ENCODE measurements around the gene SPIRE1.

DNA sequence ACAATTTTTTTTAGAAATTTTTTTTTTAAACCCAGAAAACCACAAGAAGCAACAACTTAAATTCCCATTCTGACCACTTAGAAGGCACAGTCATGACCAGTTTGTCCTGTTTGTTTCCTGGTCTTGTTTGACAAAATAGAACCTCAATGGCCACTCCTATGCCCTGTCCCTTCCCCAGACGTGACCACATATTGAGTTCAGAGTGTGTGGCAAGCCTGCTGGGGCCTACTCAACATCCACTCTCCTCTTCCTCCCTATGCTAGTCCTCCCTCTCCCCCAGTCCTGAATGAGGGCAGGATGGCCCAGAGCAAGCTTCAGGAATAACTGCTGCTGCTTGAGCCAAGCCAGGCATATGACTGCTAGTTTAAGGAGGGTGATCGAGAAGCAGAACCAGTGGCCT lies 160.6 kb downstream of the SPIRE1 start:
- TF ChIP-seq POLR2A (IDR thresholded peaks at IDR 0.05), result no peak
- TF ChIP-seq, protein P1, sequence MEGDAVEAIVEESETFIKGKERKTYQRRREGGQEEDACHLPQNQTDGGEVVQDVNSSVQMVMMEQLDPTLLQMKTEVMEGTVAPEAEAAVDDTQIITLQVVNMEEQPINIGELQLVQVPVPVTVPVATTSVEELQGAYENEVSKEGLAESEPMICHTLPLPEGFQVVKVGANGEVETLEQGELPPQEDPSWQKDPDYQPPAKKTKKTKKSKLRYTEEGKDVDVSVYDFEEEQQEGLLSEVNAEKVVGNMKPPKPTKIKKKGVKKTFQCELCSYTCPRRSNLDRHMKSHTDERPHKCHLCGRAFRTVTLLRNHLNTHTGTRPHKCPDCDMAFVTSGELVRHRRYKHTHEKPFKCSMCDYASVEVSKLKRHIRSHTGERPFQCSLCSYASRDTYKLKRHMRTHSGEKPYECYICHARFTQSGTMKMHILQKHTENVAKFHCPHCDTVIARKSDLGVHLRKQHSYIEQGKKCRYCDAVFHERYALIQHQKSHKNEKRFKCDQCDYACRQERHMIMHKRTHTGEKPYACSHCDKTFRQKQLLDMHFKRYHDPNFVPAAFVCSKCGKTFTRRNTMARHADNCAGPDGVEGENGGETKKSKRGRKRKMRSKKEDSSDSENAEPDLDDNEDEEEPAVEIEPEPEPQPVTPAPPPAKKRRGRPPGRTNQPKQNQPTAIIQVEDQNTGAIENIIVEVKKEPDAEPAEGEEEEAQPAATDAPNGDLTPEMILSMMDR (IDR thresholded peaks at IDR 0.05), result no peak

Measured in prostate gland (tissue), 2 donors.